GM19025 (cell line): Measurements from ENCODE around the gene CGB3.
"Not testable (repeated sequence)": the region's sequence is repeated elsewhere in the genome, so short reads cannot be mapped to it uniquely, and the experiment has no call there.

ENCODE experiments used
- ATAC-seq: cut with Tn5 transposase; IDR thresholded peaks from one replicate; pipeline ENCODE4 v1.9.1; 2021; ENCODE audit warnings: mild to moderate bottlenecking, low read depth, moderate library complexity; ENCODE audit not compliant: unreplicated experiment

The CGB3 gene

DNA sequence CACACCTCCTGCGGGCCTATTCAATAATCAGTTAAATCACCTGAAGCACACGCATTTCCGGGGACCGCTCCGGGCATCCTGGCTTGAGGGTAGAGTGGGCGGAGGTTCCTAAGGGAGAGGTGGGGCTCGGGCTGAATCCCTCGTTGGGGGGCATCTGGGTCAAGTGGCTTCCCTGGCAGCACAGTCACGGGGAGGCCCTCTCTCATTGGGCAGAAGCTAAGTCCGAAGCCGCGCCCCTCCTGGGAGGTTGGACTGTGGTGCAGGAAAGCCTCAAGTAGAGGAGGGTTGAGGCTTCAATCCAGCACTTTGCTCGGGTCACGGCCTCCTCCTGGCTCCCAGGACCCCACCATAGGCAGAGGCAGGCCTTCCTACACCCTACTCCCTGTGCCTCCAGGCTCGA, 19.4 kb upstream of the CGB3 start, which contains the start of gene CGB5:
TSS of gene CGB5 (plus strand) at position 301 of the 400 bp plus-strand sequence. CDS start 362 bp downstream, outside the sequence.
- not testable (repeated sequence) for ATAC-seq

DNA sequence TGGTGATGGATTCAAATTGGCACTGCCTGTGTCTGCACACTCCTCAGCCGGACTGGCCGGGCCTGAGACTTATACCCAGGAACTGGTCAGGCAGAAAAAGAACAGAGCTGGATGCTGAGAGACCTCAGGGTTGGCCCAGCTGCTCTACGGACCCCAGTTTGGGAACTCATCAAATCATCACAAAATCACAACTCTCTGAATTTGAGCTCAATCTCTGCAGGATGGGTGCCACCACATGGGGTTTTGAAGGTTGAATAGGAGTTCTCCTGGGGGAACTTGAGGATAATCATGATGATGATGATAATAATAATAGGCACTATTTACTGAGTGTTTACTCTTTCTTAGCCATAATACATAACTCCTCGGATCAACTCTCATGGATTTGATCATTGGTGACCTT, 18.5 kb upstream of the CGB3 start:
- not testable (repeated sequence) for ATAC-seq

- no peak for ATAC-seq
Observed at GRCh38 chr19:49042177-49042576, 18.0 kb upstream of the CGB3 start.

GRCh38 chr19:49039736-49040135, 15.6 kb upstream of the CGB3 start:
- not testable (repeated sequence) for ATAC-seq

DNA sequence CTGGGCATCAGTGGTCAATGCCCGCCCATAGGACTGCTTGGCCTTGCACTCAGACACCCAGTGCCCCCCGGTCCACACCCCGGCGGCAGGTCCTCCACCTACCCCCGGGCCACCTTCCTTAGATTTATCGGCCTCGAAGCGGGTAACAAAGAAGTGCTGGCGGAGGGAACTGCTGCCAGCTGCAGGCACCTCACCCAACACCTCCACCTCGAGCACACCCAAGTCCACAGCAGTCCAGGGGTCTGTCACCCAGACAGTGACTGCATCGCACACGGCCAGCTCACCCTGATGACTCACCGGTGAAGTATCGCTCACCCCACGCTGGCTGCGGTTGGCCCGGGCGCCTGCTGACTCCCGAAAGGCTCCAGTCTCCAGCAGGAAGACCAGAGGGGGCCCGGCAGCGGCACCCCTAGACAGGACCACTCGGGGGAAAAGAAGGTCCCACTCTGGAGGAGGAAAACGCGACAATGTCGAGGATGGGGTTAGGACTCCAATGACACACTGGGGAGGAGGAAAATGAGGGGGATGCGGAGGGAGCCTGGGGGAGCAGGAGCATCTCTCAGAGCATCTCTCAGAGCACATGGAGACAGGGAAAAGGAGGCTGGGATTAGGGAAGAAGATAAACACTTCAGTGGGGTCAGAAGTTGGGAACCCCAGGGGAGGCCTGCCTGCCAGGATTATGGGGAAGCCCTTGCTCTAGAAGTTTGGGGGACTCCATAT, 14.6 kb upstream of the CGB3 start:
- not testable (repeated sequence) for ATAC-seq

DNA sequence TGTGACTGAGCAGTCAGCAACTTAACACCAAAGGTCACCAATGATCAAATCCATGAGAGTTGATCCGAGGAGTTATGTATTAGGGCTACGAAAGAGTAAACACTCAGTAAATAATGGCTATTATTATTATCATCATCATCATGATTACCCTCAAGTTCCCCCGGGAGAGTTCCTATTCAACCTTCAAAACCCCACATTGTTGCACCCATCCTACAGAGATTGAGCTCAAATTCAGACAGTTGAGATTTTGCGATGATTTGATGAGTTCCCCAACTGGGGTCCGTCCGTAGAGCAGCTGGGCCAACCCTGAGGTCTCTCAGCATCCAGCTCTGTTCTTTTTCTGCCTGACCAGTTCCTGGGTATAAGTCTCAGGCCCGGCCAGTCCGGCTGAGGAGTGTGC, 14.0 kb upstream of the CGB3 start:
- not testable (repeated sequence) for ATAC-seq

GRCh38 chr19:49036815-49037214, 12.7 kb upstream of the CGB3 start, which contains the start of gene CGB1:
Gene CGB1 (minus strand): TSS chr19:49036895. CDS start chr19:49036711, 184 bp downstream.
- not testable (repeated sequence) for ATAC-seq

GRCh38 chr19:49031642-49032301, 7.6 kb upstream of the CGB3 start, which contains the start of gene CGB2:
Gene CGB2 (plus strand): TSS chr19:49031890. CDS start chr19:49032096, 206 bp downstream.
- not testable (repeated sequence) for ATAC-seq

DNA sequence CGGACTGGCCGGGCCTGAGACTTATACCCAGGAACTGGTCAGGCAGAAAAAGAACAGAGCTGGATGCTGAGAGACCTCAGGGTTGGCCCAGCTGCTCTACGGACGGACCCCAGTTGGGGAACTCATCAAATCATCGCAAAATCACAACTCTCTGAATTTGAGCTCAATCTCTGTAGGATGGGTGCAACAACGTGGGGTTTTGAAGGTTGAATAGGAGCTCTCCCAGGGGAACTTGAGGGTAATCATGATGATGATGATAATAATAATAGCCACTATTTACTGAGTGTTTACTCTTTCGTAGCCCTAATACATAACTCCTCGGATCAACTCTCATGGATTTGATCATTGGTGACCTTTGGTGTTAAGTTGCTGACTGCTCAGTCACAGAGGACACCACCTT, 6.2 kb upstream of the CGB3 start:
- not testable (repeated sequence) for ATAC-seq

- ATAC-seq = not testable (repeated sequence)
Observed at GRCh38 chr19:49029749-49030148, 5.6 kb upstream of the CGB3 start.

GRCh38 chr19:49028686-49029085, 4.6 kb upstream of the CGB3 start:
- ATAC-seq = not testable (repeated sequence)

DNA sequence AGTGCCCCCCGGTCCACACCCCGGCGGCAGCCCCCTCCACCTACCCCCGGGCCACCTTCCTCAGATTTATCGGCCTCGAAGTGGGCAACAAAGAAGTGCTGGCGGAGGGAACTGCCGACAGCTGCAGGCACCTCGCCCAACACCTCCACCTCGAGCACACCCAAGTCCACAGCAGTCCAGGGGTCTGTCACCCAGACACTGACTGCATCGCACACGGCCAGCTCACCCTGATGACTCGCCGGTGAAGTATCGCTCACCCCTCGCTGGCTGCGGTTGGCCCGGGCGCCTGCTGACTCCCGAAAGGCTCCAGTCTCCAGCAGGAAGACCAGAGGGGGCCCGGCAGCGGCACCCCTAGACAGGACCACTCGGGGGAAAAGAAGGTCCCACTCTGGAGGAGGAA, 1.5 kb upstream of the CGB3 start:
- ATAC-seq = not testable (repeated sequence)

- ATAC-seq = not testable (repeated sequence)
Observed at GRCh38 chr19:49025088-49025487, 955 bp upstream of the CGB3 start.

DNA sequence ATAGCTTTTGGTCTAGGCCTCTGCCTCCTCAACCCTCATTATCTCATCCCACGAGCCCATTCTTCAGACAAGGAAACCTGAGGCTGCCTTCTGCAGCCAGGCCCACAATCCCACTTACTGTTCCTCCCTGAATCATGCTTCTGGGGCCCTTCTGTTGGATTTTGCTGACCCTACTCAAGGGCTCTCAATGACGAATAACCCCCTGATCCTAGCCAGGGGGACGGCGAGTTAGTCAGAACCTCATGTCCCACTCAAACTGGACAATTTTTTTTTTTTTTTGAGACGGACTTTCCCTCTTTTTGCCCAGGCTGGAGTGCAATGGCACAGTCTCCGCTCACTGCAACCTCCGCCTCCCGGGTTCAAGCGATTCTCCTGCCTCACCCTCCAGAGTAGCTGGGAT, 2.0 kb downstream of the CGB3 start:
- no peak for ATAC-seq

- ATAC-seq = no peak
Observed at GRCh38 chr19:49020931-49021895, 2.9 kb downstream of the CGB3 start.

- no peak for ATAC-seq
Observed at GRCh38 chr19:49020342-49020741, 3.8 kb downstream of the CGB3 start.

- ATAC-seq = no peak
Observed at GRCh38 chr19:49019242-49019932, 4.7 kb downstream of the CGB3 start.

DNA sequence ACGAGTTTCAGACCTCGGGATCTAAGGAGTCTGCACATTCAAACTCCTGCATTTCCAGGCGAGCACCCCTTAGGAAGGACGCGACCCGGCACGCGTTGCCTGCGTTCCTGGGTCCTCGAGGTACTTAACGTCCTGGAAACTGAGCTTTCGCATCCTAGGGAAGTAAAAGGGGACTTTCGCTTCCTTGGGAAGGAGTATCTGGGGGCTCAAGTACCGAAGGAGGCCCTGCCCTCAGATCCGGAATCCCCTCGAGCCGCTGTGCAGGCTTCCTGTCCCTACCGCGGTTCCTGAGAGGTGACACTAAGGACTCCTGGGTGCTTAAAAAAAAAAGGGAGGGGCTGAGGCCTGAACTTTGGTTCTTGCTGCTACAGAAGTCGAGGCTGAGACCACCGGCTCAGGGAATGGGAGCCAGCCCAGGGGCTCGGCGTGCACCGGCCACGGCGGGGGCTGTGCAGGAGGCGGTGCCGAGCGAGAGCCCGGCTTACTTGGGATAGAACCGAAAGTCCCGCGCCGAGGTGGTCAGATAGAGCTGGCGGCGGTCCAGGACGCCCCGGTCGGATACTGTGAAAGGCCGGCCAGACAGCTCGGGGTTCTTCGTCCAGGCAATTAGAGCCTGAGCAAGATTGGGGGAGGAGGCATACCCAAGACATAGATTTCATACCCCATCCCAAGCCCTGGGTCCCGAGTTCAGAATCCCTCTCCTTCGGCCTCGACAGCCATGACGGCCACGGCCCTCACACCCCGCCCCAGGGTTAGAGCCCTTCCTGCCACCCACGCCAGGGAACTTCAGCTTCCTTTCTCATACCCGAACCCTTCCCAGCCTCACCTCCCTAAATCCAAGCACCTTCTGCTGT, 5.5 kb downstream of the CGB3 start:
- ATAC-seq = not testable (repeated sequence)
